Liver (tissue), 9 donors: Measurements from ENCODE around the gene SPATA46. TPM values are rescaled to one million over a fixed set of nuclear protein-coding genes. Genes with fewer than 3 reads are reported as not detected.
"Not testable (repeated sequence)": the region's sequence is repeated elsewhere in the genome, so short reads cannot be mapped to it uniquely, and the experiment has no call there.

Source experiments
- DNase-seq: peaks from one replicate; pipeline ENCODE4 v3.0.0-alpha.2; 2017; ENCODE audit warnings: low spot score
- H3K27ac ChIP-seq, 2 donors: one replicate each; pipeline ENCODE4 v1.7.0; 2013; ENCODE audit warnings: inconsistent platforms in 2 of 2, low read length in 2 of 2, control low read depth in 1 of 2, low read depth in 1 of 2, mild to moderate bottlenecking in 1 of 2
- H3K27me3 ChIP-seq, 4 donors: one replicate each; pipeline versions ENCODE4 v1.6.1 to v1.7.0; 2013; ENCODE audit warnings: low read length in 3 of 4, inconsistent platforms in 1 of 4, mild to moderate bottlenecking in 1 of 4, moderate library complexity in 1 of 4; ENCODE audit not compliant: control insufficient read depth in 4 of 4, insufficient read depth in 4 of 4
- H3K36me3 ChIP-seq, 4 donors: one replicate each; pipeline versions ENCODE4 v1.6.1 to v1.7.0; 2013; ENCODE audit warnings: low read length in 3 of 4, mild to moderate bottlenecking in 3 of 4, low read depth in 1 of 4, moderate library complexity in 1 of 4; ENCODE audit not compliant: control insufficient read depth in 4 of 4, insufficient read depth in 3 of 4
- H3K4me1 ChIP-seq, 4 donors: one replicate each; pipeline versions ENCODE4 v1.6.1 to v1.7.0; 2013; ENCODE audit warnings: low read length in 3 of 4, mild to moderate bottlenecking in 3 of 4, moderate library complexity in 1 of 4; ENCODE audit not compliant: control insufficient read depth in 4 of 4, insufficient read depth in 4 of 4
- H3K4me3 ChIP-seq, 3 donors: one replicate each; pipeline versions ENCODE4 v1.6.1 to v1.7.0; 2013; ENCODE audit warnings: low read length in 3 of 3, control low read depth in 1 of 3, low read depth in 1 of 3, mild to moderate bottlenecking in 1 of 3
- H3K9ac ChIP-seq, 2 donors: one replicate each; pipeline ENCODE4 v1.7.0; 2013; ENCODE audit warnings: low read length in 2 of 2, mild to moderate bottlenecking in 2 of 2, moderate library complexity in 2 of 2, control low read depth in 1 of 2, low read depth in 1 of 2
- H3K9me3 ChIP-seq, 4 donors: one replicate each; pipeline versions ENCODE4 v1.6.1 to v1.7.0; 2013; ENCODE audit warnings: low read length in 3 of 4; ENCODE audit not compliant: control insufficient read depth in 4 of 4
- ATF3 ChIP-seq: IDR thresholded peaks from 2 replicates; pipeline ENCODE4 v1.6.1; 2016; ENCODE audit warnings: antibody characterized with exemption
- EGR1 ChIP-seq, 2 donors: IDR thresholded peaks; 2 replicates each; pipeline ENCODE4 v1.6.1; 2016 to 2018; ENCODE audit warnings: antibody characterized with exemption in 2 of 2, low read depth in 2 of 2
- GABPA ChIP-seq, 2 donors: IDR thresholded peaks in 1 of 2; conservative IDR thresholded peaks in 1 of 2; 2 replicates each; pipeline ENCODE4 v1.6.1; 2016; ENCODE audit warnings: antibody characterized with exemption in 2 of 2, mild to moderate bottlenecking in 1 of 2, moderate library complexity in 1 of 2
- JUND ChIP-seq, 2 donors: IDR thresholded peaks; 2 replicates each; pipeline ENCODE4 v1.6.1; 2016; ENCODE audit warnings: antibody characterized with exemption in 2 of 2
- MAX ChIP-seq: IDR thresholded peaks from 2 replicates; pipeline ENCODE4 v1.6.1; 2016; ENCODE audit warnings: antibody characterized with exemption
- RAD21 ChIP-seq, 2 donors: IDR thresholded peaks; 2 replicates each; pipeline ENCODE4 v1.6.1; 2016; ENCODE audit warnings: antibody characterized with exemption in 2 of 2, mild to moderate bottlenecking in 2 of 2
- REST ChIP-seq: IDR thresholded peaks from 2 replicates; pipeline ENCODE4 v1.6.1; 2016; ENCODE audit warnings: antibody characterized with exemption, mild to moderate bottlenecking
- RXRA ChIP-seq, 2 donors: IDR thresholded peaks; 2 replicates each; pipeline ENCODE4 v1.6.1; 2017 to 2018; ENCODE audit warnings: antibody characterized with exemption in 2 of 2, mild to moderate bottlenecking in 1 of 2
- TAF1 ChIP-seq: conservative IDR thresholded peaks from 2 replicates; pipeline ENCODE4 v1.6.1; 2016; ENCODE audit warnings: antibody characterized with exemption, mild to moderate bottlenecking
- WGBS: extraction: QIAGEN DNeasy Blood & Tissue Kit; methylation state at CpG from one replicate; pipeline ENCODE4 v1.1.7; 2013; 5-methylcytosine and 5-hydroxymethylcytosine counted together
- polyA plus RNA-seq, 2 donors: library from polyadenylated mRNA; stranded (reverse) in 1 of 2; unstranded in 1 of 2; fragments of 200-250 nt in 1 of 2; fragments of >200 nt in 1 of 2; fragmentation: Nextera tagmentation in 1 of 2; extraction: Ambion mirVana in 1 of 2; gene quantifications; one replicate each; pipeline versions ENCODE4 v1.2.1 to v1.2.3, GENCODE V29; 2013 to 2015
- total RNA-seq, 2 donors: library from RNA; depleted of rRNA; stranded (reverse); fragments of >200 nt; gene quantifications; one replicate each; pipeline ENCODE4 v1.2.3, GENCODE V29; 2014
- donor health status: healthy.
- donor health status: healthy.
- donor health status: healthy.
- donor health status: healthy.
- donor health status: healthy.

Gene SPATA46
- total and polyA plus RNA-seq, 4 donors = 0.06 to 0.17 TPM; not detected in 2

- peaks cover 0 to 1% (median 0%) of the 10 kb centered on the region in 4 donors for H3K9me3 ChIP-seq
- TF ChIP-seq ATF3 (no peak), REST (no peak), TAF1 (no peak), JUND (IDR thresholded peaks at IDR 0.05) (no peak), RXRA (IDR thresholded peaks at IDR 0.05) (no peak)
- no peaks in the 10 kb centered on the region for H3K36me3 ChIP-seq
- no peak overlapping the region for H3K27ac ChIP-seq
- no peaks in the 10 kb centered on the region for H3K4me1 ChIP-seq
- no peaks in the 10 kb centered on the region for H3K27me3 ChIP-seq
- WGBS = 95% methylated on average over 3 of the region's 3 CpGs
- no peak overlapping the region for H3K4me3 ChIP-seq
- DNase-seq = no peak
- no peak overlapping the region for H3K9ac ChIP-seq
Observed at GRCh38 chr1:162420120-162420519, 43.5 kb upstream of the SPATA46 start.

GRCh38 chr1:162419450-162419931 lies 42.8 kb upstream of the SPATA46 start:
- WGBS = 76% methylated on average over 9 of the region's 9 CpGs
- H3K9ac ChIP-seq, H3K9me3 ChIP-seq, H3K27me3 ChIP-seq, H3K27ac ChIP-seq, H3K4me1 ChIP-seq, H3K4me3 ChIP-seq, H3K36me3 ChIP-seq, DNase-seq: not testable (repeated sequence)

GRCh38 chr1:162418584-162418983 lies 41.9 kb upstream of the SPATA46 start:
- H3K9me3 ChIP-seq, H3K9ac ChIP-seq, H3K27ac ChIP-seq, H3K27me3 ChIP-seq, H3K36me3 ChIP-seq, DNase-seq, H3K4me1 ChIP-seq, H3K4me3 ChIP-seq: not testable (repeated sequence)
- WGBS = 84% methylated on average over 7 of the region's 7 CpGs

- Histone ChIP-seq H3K36me3 (no peaks in the 10 kb centered on the region), H3K4me1 (no peaks in the 10 kb centered on the region), H3K27me3 (no peaks in the 10 kb centered on the region), H3K9ac (no peak overlapping the region), H3K9me3 (peaks cover 0 to 2% (median under 1%) of the 10 kb centered on the region in 4 donors), H3K27ac (no peak overlapping the region), H3K4me3 (no peak overlapping the region)
- TF ChIP-seq RAD21 (IDR thresholded peaks at IDR 0.05) (no peak), REST (no peak), MAX (no peak), EGR1 (IDR thresholded peaks at IDR 0.05; ENCODE audit: low read depth in 2 of 2) (no peak), GABPA (IDR thresholded peaks at IDR 0.05 in 1 of 2, conservative IDR thresholded peaks at IDR 0.05 in 1 of 2) (no peak)
- 91% methylated on average over 7 of the region's 7 CpGs for WGBS
- no peak for DNase-seq
Observed at GRCh38 chr1:162417650-162418049, 41.0 kb upstream of the SPATA46 start.
